Measurements from ENCODE around the gene C3orf18.

C3orf18 gene

GRCh38 chr3:50591196-50591741 is 23.7 kb upstream of the C3orf18 start:
- H3K4me3 ChIP-seq (ENCODE audit: low read depth, low read length), result no peak overlapping the region
- no peak for TF ChIP-seq CTCF (IDR thresholded peaks at IDR 0.05; ENCODE audit: low read depth, low read length)
- TF ChIP-seq MAX (IDR thresholded peaks at IDR 0.05; ENCODE audit: low read depth, low read length), result no peak
- TF ChIP-seq MYC (IDR thresholded peaks at IDR 0.05; ENCODE audit: low read depth, low read length), result no peak
- no peak for TF ChIP-seq POLR2A (IDR thresholded peaks at IDR 0.05; ENCODE audit: extremely low read depth, insufficient read length)
- DNase-seq (ENCODE audit: low read depth), result peak; percentile 65

GRCh38 chr3:50588759-50589433 is 21.3 kb upstream of the C3orf18 start:
- H3K4me3 ChIP-seq (ENCODE audit: low read depth, low read length), result no peak overlapping the region
- DNase-seq (ENCODE audit: low read depth), result no peak
- TF ChIP-seq POLR2A (IDR thresholded peaks at IDR 0.05; ENCODE audit: extremely low read depth, insufficient read length) (no peak), MYC (IDR thresholded peaks at IDR 0.05; ENCODE audit: low read depth, low read length) (no peak), MAX (IDR thresholded peaks at IDR 0.05; ENCODE audit: low read depth, low read length) (no peak), CTCF (IDR thresholded peaks at IDR 0.05; ENCODE audit: low read depth, low read length) (no peak)

GRCh38 chr3:50587806-50588758 is 20.5 kb upstream of the C3orf18 start:
- TF ChIP-seq CTCF (IDR thresholded peaks at IDR 0.05; ENCODE audit: low read depth, low read length) (no peak), MYC (IDR thresholded peaks at IDR 0.05; ENCODE audit: low read depth, low read length) (no peak), MAX (IDR thresholded peaks at IDR 0.05; ENCODE audit: low read depth, low read length) (no peak), POLR2A (IDR thresholded peaks at IDR 0.05; ENCODE audit: extremely low read depth, insufficient read length) (no peak)
- no peak for DNase-seq (ENCODE audit: low read depth)

GRCh38 chr3:50587373-50587772 is 19.8 kb upstream of the C3orf18 start:
- no peak for DNase-seq (ENCODE audit: low read depth)
- H3K4me3 ChIP-seq (ENCODE audit: low read depth, low read length), result no peak overlapping the region
- TF ChIP-seq CTCF (IDR thresholded peaks at IDR 0.05; ENCODE audit: low read depth, low read length) (no peak), MYC (IDR thresholded peaks at IDR 0.05; ENCODE audit: low read depth, low read length) (no peak), MAX (IDR thresholded peaks at IDR 0.05; ENCODE audit: low read depth, low read length) (no peak), POLR2A (IDR thresholded peaks at IDR 0.05; ENCODE audit: extremely low read depth, insufficient read length) (no peak)

More at GRCh38 chr3:50587806-50588758, 20.5 kb upstream of the C3orf18 start:
- H3K4me3 ChIP-seq (ENCODE audit: low read depth, low read length), result no peak overlapping the region

GRCh38 chr3:50586763-50587070 is 19.2 kb upstream of the C3orf18 start:
- no peak for TF ChIP-seq CTCF (IDR thresholded peaks at IDR 0.05; ENCODE audit: low read depth, low read length)
- TF ChIP-seq MAX (IDR thresholded peaks at IDR 0.05; ENCODE audit: low read depth, low read length), result no peak
- no peak for TF ChIP-seq POLR2A (IDR thresholded peaks at IDR 0.05; ENCODE audit: extremely low read depth, insufficient read length)
- TF ChIP-seq MYC (IDR thresholded peaks at IDR 0.05; ENCODE audit: low read depth, low read length), result no peak
- H3K4me3 ChIP-seq (ENCODE audit: low read depth, low read length), result no peak overlapping the region
- no peak for DNase-seq (ENCODE audit: low read depth)

All from NB4 (cell line).